HEK293 (cell line): Measurements from ENCODE around the gene TRAF3.

Experiments
- CTCF ChIA-PET: fragments of 350-600 bp; formaldehyde crosslinking; extraction: SDS; loops from one replicate; lab custom pipeline; 2021; ENCODE audit warnings: antibody characterized with exemption; lab: Yijun Ruan, JAX
- POLR2A ChIA-PET: fragments of 300-600 bp; formaldehyde crosslinking; extraction: SDS; loops from one replicate; lab custom pipeline; 2020; ENCODE audit warnings: antibody characterized with exemption, inconsistent platforms; lab: Yijun Ruan, JAX
- H3K27ac ChIP-seq: fragments of 200-500 bp; sonication (Bioruptor generic); 2 replicates; pipeline ENCODE4 v1.5.1; 2014; ENCODE audit warnings: low read depth, low read length, control low read depth, inconsistent platforms; ENCODE audit errors: extremely low read depth
- H3K36me3 ChIP-seq, 2 experiments: fragments of 200-500 bp in 1 of 2; sonication (Bioruptor generic) in 1 of 2; 1 replicate in 1 of 2; 2 replicates in 1 of 2; pipeline ENCODE4 v1.5.1; 2014 to 2017; ENCODE audit warnings: inconsistent platforms in 2 of 2, low read length in 2 of 2; ENCODE audit not compliant: control insufficient read depth in 2 of 2, insufficient read depth in 1 of 2
- H3K4me1 ChIP-seq: fragments of 200-500 bp; sonication (Bioruptor generic); 2 replicates; pipeline ENCODE4 v1.5.1; 2014; ENCODE audit warnings: mild to moderate bottlenecking, low read length, inconsistent platforms; ENCODE audit not compliant: control insufficient read depth, insufficient read depth
- H3K4me3 ChIP-seq: 2 replicates; pipeline ENCODE4 v1.5.1; 2011; ENCODE audit warnings: low read depth, mild to moderate bottlenecking, control low read depth, low read length, moderate library complexity
- H3K9me3 ChIP-seq: fragments of 200-500 bp; sonication (Bioruptor generic); 2 replicates; pipeline ENCODE4 v1.5.1; 2014; ENCODE audit warnings: low read depth, low read length, inconsistent platforms; ENCODE audit not compliant: control insufficient read depth, insufficient read depth
- EGR2 ChIP-seq: fragments of 450-650 bp; formaldehyde crosslinking; IDR thresholded peaks from 2 replicates; pipeline ENCODE4 v1.5.1; 2016; ENCODE audit warnings: low read depth, missing biosample characterization, missing genetic modification characterization
- GLIS2 ChIP-seq: fragments of 450-650 bp; formaldehyde crosslinking; IDR thresholded peaks from 2 replicates; pipeline ENCODE4 v1.5.1; 2016; ENCODE audit warnings: missing biosample characterization, missing genetic modification characterization
- HOXA7 ChIP-seq: sonication (generic); formaldehyde crosslinking; IDR thresholded peaks from 2 replicates; pipeline ENCODE4 v1.8.1; 2022; ENCODE audit warnings: missing genetic modification reagents, borderline replicate concordance
- HOXC10 ChIP-seq: sonication (generic); formaldehyde crosslinking; IDR thresholded peaks from 2 replicates; pipeline ENCODE4 v1.8.1; 2023; ENCODE audit warnings: mild to moderate bottlenecking, missing genetic modification reagents
- OSR2 ChIP-seq: fragments of 450-650 bp; formaldehyde crosslinking; IDR thresholded peaks from 2 replicates; pipeline ENCODE4 v1.5.1; 2016; ENCODE audit warnings: missing biosample characterization, missing genetic modification characterization
- PRDM1 ChIP-seq: fragments of 450-650 bp; formaldehyde crosslinking; IDR thresholded peaks from 2 replicates; pipeline ENCODE4; 2016; ENCODE audit warnings: missing biosample characterization, missing genetic modification characterization
- REST ChIP-seq: fragments of 450-650 bp; formaldehyde crosslinking; IDR thresholded peaks from 2 replicates; pipeline ENCODE4 v1.5.1; 2016; ENCODE audit warnings: missing biosample characterization, missing genetic modification characterization
- TCF7L2 ChIP-seq: IDR thresholded peaks from 2 replicates; pipeline ENCODE4 v1.6.1; 2011; ENCODE audit warnings: low read depth, mild to moderate bottlenecking, inconsistent platforms, low read length, moderate library complexity, borderline replicate concordance
- TRIM28 ChIP-seq: IDR thresholded peaks from 2 replicates; pipeline ENCODE4 v1.6.1; 2011; ENCODE audit warnings: low read length, control low read depth, borderline replicate concordance
- TSHZ1 ChIP-seq: fragments of 450-650 bp; formaldehyde crosslinking; IDR thresholded peaks from 2 replicates; pipeline ENCODE4 v1.5.1; 2016; ENCODE audit warnings: missing biosample characterization, missing genetic modification characterization, borderline replicate concordance
- ZBTB17 ChIP-seq: fragments of 450-650 bp; formaldehyde crosslinking; IDR thresholded peaks from 2 replicates; pipeline ENCODE4 v1.5.1; 2016; ENCODE audit warnings: missing biosample characterization, missing genetic modification characterization
- ZIC2 ChIP-seq: fragments of 450-650 bp; formaldehyde crosslinking; IDR thresholded peaks from 2 replicates; pipeline ENCODE4 v1.5.1; 2016; ENCODE audit warnings: missing biosample characterization, missing genetic modification characterization
- ZNF324 ChIP-seq: fragments of 450-650 bp; formaldehyde crosslinking; IDR thresholded peaks from 2 replicates; pipeline ENCODE4 v1.5.1; 2016; ENCODE audit warnings: missing biosample characterization, missing genetic modification characterization
- ZNF335 ChIP-seq: fragments of 450-650 bp; formaldehyde crosslinking; conservative IDR thresholded peaks from 2 replicates; pipeline ENCODE4 v1.5.1; 2016; ENCODE audit warnings: missing biosample characterization, missing genetic modification characterization
- ZNF366 ChIP-seq: fragments of 450-650 bp; formaldehyde crosslinking; conservative IDR thresholded peaks from 2 replicates; pipeline ENCODE4 v1.5.1; 2016; ENCODE audit warnings: missing biosample characterization, missing genetic modification characterization
- ZNF660 ChIP-seq: fragments of 450-650 bp; IDR thresholded peaks from 2 replicates; pipeline ENCODE4 v1.5.1; 2018; ENCODE audit warnings: missing biosample characterization, mild to moderate bottlenecking, missing genetic modification characterization
- TF ChIP-seq, protein P1 (sequence below): fragments of 450-650 bp; formaldehyde crosslinking; IDR thresholded peaks from 2 replicates; pipeline ENCODE4 v1.5.1; 2017; ENCODE audit warnings: missing biosample characterization, missing genetic modification characterization

The TRAF3 gene

DNA sequence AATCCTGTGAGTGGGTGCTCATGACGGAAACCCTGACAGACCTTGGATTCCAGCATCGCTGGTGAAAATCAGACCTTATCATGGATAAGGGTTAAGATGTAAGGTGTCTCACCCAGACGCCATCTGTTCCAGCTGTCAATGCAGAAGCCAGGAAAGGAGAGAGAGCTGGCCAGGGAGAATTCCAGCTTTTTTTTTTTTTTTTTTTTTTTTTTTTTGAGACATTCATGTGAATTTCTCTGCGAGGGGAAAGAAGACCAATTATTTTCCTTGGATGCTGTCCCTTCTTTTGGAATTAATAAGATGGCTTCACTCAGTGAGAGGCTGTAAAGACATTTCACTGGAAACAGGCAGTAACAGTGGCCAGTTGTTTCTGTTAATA lies 1.8 kb downstream of the TRAF3 start:
- H3K4me3 ChIP-seq, result peak overlapping the region; percentile 69
- peak; percentile 88 for TF ChIP-seq ZNF335
- TF ChIP-seq ZNF660 (tag by site-specific recombination), result no peak
- no peak for TF ChIP-seq GLIS2 (tag by site-specific recombination)
- no peak for TF ChIP-seq ZNF324 (tag by site-specific recombination)
- TF ChIP-seq EGR2 (tag by site-specific recombination), result no peak
- H3K27ac ChIP-seq, result 0 out of 2 replicates have a peak overlapping the region, but pooled peaks have one; percentile 21
- no peaks in the 10 kb centered on the region; a peak in 1 of 3 replicates for H3K36me3 ChIP-seq
- no peaks in the 10 kb centered on the region for H3K9me3 ChIP-seq
- peaks cover 8% of the 10 kb centered on the region for H3K4me1 ChIP-seq
- ChIA-PET POLR2A (no interaction called here), CTCF (no interaction called here)

- H3K27ac ChIP-seq, result peak overlapping the region; percentile 21; the same call in 1 of the 2 replicates
- H3K36me3 ChIP-seq, result no peaks in the 10 kb centered on the region; a peak in 1 of 3 replicates
- no peak overlapping the region for H3K4me3 ChIP-seq
- peaks cover 8% of the 10 kb centered on the region for H3K4me1 ChIP-seq
- CTCF ChIA-PET, result no interaction called here
- POLR2A ChIA-PET, result no interaction called here
- TF ChIP-seq TCF7L2 (peak; percentile 43; the same call in 1 of the 2 replicates), TRIM28 (no peak; the same call in 1 of the 2 replicates), ZBTB17 (tag by site-specific recombination) (0 out of 2 replicates have a peak, but pooled peaks have one; percentile 17), HOXA7 (CRISPR knock-in tag) (no peak), OSR2 (0 out of 2 replicates have a peak, but pooled peaks have one; percentile 16), ZIC2 (tag by site-specific recombination) (peak; percentile 18; the same call in 1 of the 2 replicates), ZNF366 (tag by site-specific recombination) (no peak), ZNF660 (tag by site-specific recombination) (0 out of 2 replicates have a peak, but pooled peaks have one; percentile 42), HOXC10 (CRISPR knock-in tag) (no peak), PRDM1 (peak; percentile 78), REST (tag by site-specific recombination) (no peak), TSHZ1 (no peak)
- TF ChIP-seq, protein P1, sequence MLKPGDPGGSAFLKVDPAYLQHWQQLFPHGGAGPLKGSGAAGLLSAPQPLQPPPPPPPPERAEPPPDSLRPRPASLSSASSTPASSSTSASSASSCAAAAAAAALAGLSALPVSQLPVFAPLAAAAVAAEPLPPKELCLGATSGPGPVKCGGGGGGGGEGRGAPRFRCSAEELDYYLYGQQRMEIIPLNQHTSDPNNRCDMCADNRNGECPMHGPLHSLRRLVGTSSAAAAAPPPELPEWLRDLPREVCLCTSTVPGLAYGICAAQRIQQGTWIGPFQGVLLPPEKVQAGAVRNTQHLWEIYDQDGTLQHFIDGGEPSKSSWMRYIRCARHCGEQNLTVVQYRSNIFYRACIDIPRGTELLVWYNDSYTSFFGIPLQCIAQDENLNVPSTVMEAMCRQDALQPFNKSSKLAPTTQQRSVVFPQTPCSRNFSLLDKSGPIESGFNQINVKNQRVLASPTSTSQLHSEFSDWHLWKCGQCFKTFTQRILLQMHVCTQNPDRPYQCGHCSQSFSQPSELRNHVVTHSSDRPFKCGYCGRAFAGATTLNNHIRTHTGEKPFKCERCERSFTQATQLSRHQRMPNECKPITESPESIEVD (tag by site-specific recombination), result peak; percentile 78
- TF ChIP-seq, all 188 proteins: peak for 7
- no peaks in the 10 kb centered on the region for H3K9me3 ChIP-seq
These were observed 2.5 kb downstream of the TRAF3 start for GRCh38 chr14:102779574-102780315.
